NCI-H1105 (cell line): ENCODE results near the gene DGKI.

Experiments used
- DNase-seq: peaks from one replicate; lab custom pipeline; 2025; lab: John Stamatoyannopoulos, UW

Gene DGKI

GRCh38 chr7:137871170-137871915 is 24.6 kb upstream of the DGKI start:
- no peak for DNase-seq

GRCh38 chr7:137870684-137871083 is 23.9 kb upstream of the DGKI start:
- DNase-seq: no peak

- DNase-seq: no peak
These were observed 23.3 kb upstream of the DGKI start for GRCh38 chr7:137870078-137870477.

- DNase-seq: no peak
These were observed 22.5 kb upstream of the DGKI start for GRCh38 chr7:137869260-137869659.

- no peak for DNase-seq
These were observed 20.5 kb upstream of the DGKI start for GRCh38 chr7:137867289-137867688.

- DNase-seq: no peak
These were observed 19.0 kb upstream of the DGKI start for GRCh38 chr7:137865764-137866163.

GRCh38 chr7:137862964-137863363 is 16.2 kb upstream of the DGKI start:
- no peak for DNase-seq

- DNase-seq: no peak
These were observed 15.6 kb upstream of the DGKI start for GRCh38 chr7:137862358-137862757.

- DNase-seq: no peak
These were observed 13.8 kb upstream of the DGKI start for GRCh38 chr7:137860542-137860941.

- DNase-seq: no peak
These were observed 6.3 kb upstream of the DGKI start for GRCh38 chr7:137853053-137853452.

GRCh38 chr7:137852108-137852507 is 5.3 kb upstream of the DGKI start:
- no peak for DNase-seq

GRCh38 chr7:137850972-137851945 is 4.5 kb upstream of the DGKI start:
- no peak for DNase-seq

GRCh38 chr7:137850571-137850970 is 3.8 kb upstream of the DGKI start:
- no peak for DNase-seq

GRCh38 chr7:137848095-137848494 is 1.3 kb upstream of the DGKI start:
- DNase-seq: no peak

- no peak for DNase-seq
These were observed 835 bp upstream of the DGKI start for GRCh38 chr7:137847568-137848050.

GRCh38 chr7:137846549-137846826 is 286 bp downstream of the DGKI start:
- no peak for DNase-seq

- no peak for DNase-seq
These were observed 1.9 kb downstream of the DGKI start for GRCh38 chr7:137844677-137845425.

- peak; percentile 57 for DNase-seq
These were observed 6.6 kb downstream of the DGKI start for GRCh38 chr7:137839903-137840779.

GRCh38 chr7:137838706-137839315 is 8.0 kb downstream of the DGKI start:
- DNase-seq: no peak

GRCh38 chr7:137836541-137836940 is 10.2 kb downstream of the DGKI start:
- DNase-seq: no peak

GRCh38 chr7:137836113-137836509 is 10.7 kb downstream of the DGKI start:
- DNase-seq: no peak
